ENCODE results near the gene PLCL2. TPM values are rescaled to one million over a fixed set of nuclear protein-coding genes. Genes with fewer than 3 reads are reported as not detected.
A peak's percentile ranks its signal among the peaks of the same experiment; 100 is the strongest.

The PLCL2 gene
- total and polyA plus RNA-seq, 10 of the 15 experiments (the other 5 are each of a cell fraction or from before 2014, with no cell fraction given) = 7.5 to 37.3 (median 21.7) TPM

- POLR2A ChIA-PET = interaction anchor here (0.7 to 2.8 kb wide), 11 partner anchors 11 to 310 kb away, joined by 3 to 14 read pairs (median 4); no protein-coding TSS in a partner anchor
- H3K4me3 ChIP-seq = peak overlapping the region; percentile 94
- TSS peak; percentile 50 for BruUV-seq (replicated peaks)
- peak; percentile 52 for FAIRE-seq
- no peak for DNase-seq (ENCODE audit: low read depth, low spot score)
- no peaks in the 10 kb centered on the region for H3K36me3 ChIP-seq (ENCODE audit: control insufficient read depth in 2 of 2, insufficient read depth in 2 of 2, low read length in 1 of 2)
- peaks cover 67% of the 10 kb centered on the region for H3K79me2 ChIP-seq (ENCODE audit: control insufficient read depth, insufficient read depth, low read length)
- no peaks in the 10 kb centered on the region for H3K27me3 ChIP-seq (replicated peaks in 1 of 2; ENCODE audit: control insufficient read depth in 2 of 2, insufficient read depth in 2 of 2, low read length in 1 of 2)
- peak; percentile 56 for ATAC-seq
- H2AFZ ChIP-seq (ENCODE audit: control insufficient read depth, low read depth, low read length) = peak overlapping the region; percentile 72
- intact Hi-C loops (cut with micrococcal nuclease; ENCODE audit: unreplicated experiment) (loop anchor here (2.0 to 10.0 kb wide), 6 partner anchors 42 to 283 kb away; no protein-coding TSS in a partner anchor), in situ Hi-C loops (cut with MboI) (no loop called here)
- no peaks in the 10 kb centered on the region for H3K9me3 ChIP-seq (replicated peaks; ENCODE audit: control insufficient read depth, insufficient read depth, low read length)
- 8% methylated on average over 15 of the region's 15 CpGs for WGBS (ENCODE audit: insufficient coverage, insufficient replicate concordance, low lambda C conversion rate, missing lambda C conversion rate)
- H3K4me2 ChIP-seq (ENCODE audit: control insufficient read depth, insufficient read depth) = peak overlapping the region; percentile 89
- peak overlapping the region; percentile 92 for H3K9ac ChIP-seq (ENCODE audit: control insufficient read depth, insufficient read depth, low read length)
- RAD21 ChIA-PET (ENCODE audit: unreplicated experiment) = interaction anchor here (0.8 to 8.9 kb wide), 17 partner anchors 11 to 346 kb away, joined by 3 to 76 read pairs (median 7); no protein-coding TSS in a partner anchor
- peaks cover 5% of the 10 kb centered on the region; the same call in 1 of the 2 replicates for H3K4me1 ChIP-seq (ENCODE audit: control insufficient read depth, insufficient read depth, low read length)
- TF ChIP-seq TARDBP (IDR thresholded peaks at IDR 0.05; ENCODE audit: borderline replicate concordance) = no peak
- 0 out of 2 replicates have a peak, but pooled peaks have one; percentile 60 for TF ChIP-seq CHD1 (IDR thresholded peaks at IDR 0.05; ENCODE audit: low read depth, low read length)
- peak; percentile 26; the same call in 1 of the 2 replicates for TF ChIP-seq NKRF (conservative IDR thresholded peaks at IDR 0.05)
- TF ChIP-seq ATF2 (IDR thresholded peaks at IDR 0.05; ENCODE audit: low read length) = peak; percentile 16; the same call in 1 of the 2 replicates
- TF ChIP-seq ATF3 (IDR thresholded peaks at IDR 0.05; ENCODE audit: borderline replicate concordance, extremely low read depth, low read depth, low read length) = no peak
- TF ChIP-seq EED (IDR thresholded peaks at IDR 0.05; ENCODE audit: low read depth) = no peak
- 0 out of 2 replicates have a peak, but pooled peaks have one; percentile 18 for TF ChIP-seq SIN3A (IDR thresholded peaks at IDR 0.05; ENCODE audit: low read depth, low read length)
- no peak for TF ChIP-seq HDAC2 (IDR thresholded peaks at IDR 0.05)
- TF ChIP-seq ZNF274 (IDR thresholded peaks at IDR 0.05; ENCODE audit: insufficient read depth, insufficient read length) = no peak
- no peak for TF ChIP-seq IRF5 (IDR thresholded peaks at IDR 0.05; ENCODE audit: borderline replicate concordance)
- peak overlapping the region; percentile 93 for H3K27ac ChIP-seq (ENCODE audit: control insufficient read depth, insufficient read depth)
- SMC1A ChIA-PET (ENCODE audit: uncharacterized antibody, unreplicated experiment) = interaction anchor here (0.6 to 6.3 kb wide), 27 partner anchors 9 to 346 kb away, joined by 3 to 68 read pairs (median 5); no protein-coding TSS in a partner anchor
- H4K20me1 ChIP-seq (ENCODE audit: control insufficient read depth, insufficient read depth) = no peaks in the 10 kb centered on the region
- CTCF ChIA-PET = interaction anchor here (0.8 to 6.6 kb wide), 19 partner anchors 8 to 621 kb away, joined by 3 to 56 read pairs (median 6); partner anchors contain the start of genes DPH3 and OXNAD1
Measured at GRCh38 chr3:16885593-16886302, 993 bp downstream of the PLCL2 start.

Data from GM12878 (cell line).